GM19438 (cell line): Measurements from ENCODE around the gene UQCRC1.
A peak's percentile ranks its signal among the peaks of the same experiment; 100 is the strongest.
"Not testable (repeated sequence)": the region's sequence is repeated elsewhere in the genome, so short reads cannot be mapped to it uniquely, and the experiment has no call there.

Source experiments
- ATAC-seq: cut with Tn5 transposase; IDR thresholded peaks from one replicate; pipeline ENCODE4 v1.9.1; 2021; ENCODE audit warnings: low read depth; ENCODE audit not compliant: unreplicated experiment

Gene UQCRC1

DNA sequence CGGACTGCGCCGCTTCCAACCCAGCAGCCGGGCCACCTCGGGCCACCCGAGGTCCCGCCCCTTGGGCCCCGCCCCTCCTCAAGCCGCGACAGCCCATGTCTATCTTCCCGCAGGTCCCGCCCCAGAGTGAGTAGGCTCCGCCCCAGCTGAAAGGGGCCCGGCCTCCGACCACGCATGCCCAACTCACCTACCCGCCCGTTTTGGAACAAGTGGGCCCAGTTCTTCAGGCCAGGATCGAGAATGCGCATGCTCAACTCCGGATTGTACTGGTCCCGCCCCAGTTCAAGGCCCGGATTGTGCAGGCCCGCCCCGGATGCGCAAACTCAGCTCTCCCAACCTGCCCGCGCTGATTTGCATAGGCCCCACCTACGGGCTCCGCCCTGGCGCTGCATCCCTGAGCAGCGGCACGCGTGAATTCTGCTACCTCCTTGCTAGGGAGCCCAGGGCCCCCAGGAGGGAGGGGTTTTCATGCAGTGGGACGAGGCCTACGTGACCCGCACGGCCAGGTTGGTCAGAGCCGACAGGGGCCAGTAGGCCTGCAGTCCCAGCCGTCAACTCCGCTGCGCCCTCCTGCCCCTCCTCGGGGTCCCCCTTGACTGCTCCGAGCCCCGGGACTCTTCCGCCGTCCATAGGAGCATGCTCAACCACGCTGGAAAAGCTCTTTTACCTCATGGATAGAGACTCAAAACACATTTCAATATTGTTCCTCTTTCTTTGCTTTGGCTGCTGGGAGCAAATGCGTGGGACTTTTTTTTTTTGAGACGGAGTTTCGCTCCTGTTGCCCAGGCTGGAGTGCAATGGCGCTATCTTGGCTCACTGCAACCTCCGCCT is 52.4 kb downstream of the UQCRC1 start, which contains the start of gene PFKFB4:
Gene PFKFB4, minus strand, starts transcription at position 8 of the 831 bp plus-strand sequence. CDS start 26 bp downstream, outside the sequence.
- peak; percentile 78 for ATAC-seq

DNA sequence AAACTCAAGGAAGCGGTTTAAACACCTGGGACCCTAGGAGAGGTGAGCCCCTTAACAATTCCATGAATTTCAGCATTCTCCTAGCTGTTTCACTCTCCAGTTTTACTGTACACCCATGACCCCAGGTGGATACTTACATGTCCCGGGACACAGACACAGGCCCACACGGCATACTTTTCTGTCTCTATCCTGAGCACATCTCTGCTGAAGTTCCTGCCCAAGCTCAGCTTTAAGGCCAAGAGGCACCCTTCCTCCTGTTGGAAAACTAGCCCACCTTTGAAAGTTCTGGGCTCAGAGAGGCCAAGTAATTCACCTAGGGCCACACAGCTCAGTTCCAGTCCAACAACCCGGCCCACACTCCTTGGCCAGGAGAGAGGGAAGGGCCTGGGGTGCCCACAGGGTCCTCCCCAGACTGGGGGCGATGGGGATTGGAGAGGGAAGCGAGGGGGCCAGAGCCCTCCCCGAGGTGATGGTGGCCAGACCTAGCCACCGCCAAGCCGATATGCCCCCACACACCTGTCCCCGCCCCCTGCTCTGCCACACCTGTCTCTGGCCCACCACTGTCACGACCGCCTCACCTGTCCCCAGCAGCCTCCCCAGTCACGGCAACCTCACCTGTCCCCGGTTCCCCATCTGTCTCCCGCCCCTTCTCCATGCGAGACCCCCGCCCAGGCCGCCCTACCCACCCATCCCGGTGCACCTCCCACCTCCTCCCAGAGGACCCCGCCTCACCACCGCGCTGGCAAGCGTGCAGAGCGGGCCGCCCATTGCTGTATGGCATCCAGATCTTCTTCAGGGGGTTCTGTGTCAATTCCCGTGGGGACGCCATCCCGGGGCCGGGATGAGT is 53.3 kb downstream of the UQCRC1 start:
- ATAC-seq, result no peak

DNA sequence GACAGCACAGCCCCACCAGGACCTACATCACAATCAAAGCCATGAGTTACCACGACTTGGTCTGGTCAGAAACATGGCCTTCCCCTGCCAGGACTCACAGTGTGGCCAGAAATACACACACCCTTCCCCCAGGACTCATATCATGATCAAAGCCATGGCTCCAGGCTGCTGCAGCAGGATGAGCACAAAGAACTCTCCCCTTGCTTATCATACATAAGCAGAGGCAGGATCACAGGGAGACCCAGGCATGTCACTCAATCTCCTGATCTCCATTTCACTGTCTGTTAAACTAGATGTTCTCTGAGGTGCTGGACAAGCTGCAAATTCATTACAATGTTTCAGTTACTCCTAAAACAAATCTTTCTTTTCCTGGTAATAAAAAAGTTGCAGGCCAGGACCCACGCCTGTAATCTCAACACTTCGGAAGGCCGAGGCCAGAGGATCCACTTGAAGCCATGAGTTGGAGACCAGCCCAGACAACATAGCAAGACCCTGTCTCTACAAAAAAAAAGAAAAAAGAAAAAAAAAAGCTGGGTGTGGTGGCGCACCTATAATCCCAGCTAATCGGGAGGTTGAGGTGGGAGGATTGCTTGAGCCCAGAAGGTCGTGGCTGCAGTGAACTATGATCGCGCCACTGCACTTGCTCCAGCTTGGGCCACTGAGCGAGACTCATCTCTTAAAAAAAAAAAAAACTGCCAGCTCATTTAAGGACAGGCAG is 54.1 kb downstream of the UQCRC1 start:
- no peak for ATAC-seq

DNA sequence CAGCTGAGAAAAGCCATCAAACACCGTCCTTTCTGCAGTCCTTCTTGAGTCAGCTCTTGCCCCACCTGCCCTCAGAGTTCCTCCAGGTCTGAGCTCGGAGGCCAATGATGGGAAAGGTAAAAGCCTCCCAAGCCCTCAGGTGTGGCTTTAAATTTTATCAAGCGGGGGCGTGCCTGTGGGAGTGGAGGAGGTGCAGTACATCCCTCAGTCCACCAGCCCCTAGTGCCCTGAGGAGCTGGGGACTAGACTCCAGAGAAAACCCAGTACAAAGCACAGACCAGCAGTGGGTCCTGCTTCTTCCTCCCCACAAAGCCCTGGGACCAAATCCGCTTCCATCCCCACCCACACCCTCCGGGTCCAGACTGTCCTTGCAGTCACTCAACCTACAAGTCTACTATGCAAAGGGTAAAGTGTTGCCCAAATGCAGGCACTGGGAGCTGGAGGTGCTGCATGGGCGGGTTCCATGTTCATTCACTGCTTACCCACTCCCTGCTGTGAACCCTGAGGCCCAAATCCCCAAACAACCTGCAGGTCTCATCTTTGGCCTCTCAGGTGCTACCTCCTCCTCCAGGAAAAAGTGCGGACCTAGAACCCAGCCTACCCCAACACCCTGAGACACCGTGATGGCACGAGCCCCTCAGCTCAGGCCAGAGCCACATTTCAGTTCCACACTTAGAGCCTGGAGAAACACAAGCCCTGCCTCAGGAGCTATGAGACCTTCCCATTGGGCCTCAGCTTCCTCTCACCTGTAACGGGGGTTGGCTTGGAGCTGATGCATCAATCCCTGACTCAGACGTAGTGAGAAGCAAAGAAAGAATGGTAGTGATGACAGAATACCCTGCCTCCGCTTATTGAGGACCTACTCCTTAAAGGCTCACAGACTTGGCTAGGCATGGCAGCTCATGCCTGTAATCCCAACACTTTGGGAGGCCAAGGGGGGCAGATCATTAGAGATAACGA is 55.3 kb downstream of the UQCRC1 start:
- no peak for ATAC-seq

DNA sequence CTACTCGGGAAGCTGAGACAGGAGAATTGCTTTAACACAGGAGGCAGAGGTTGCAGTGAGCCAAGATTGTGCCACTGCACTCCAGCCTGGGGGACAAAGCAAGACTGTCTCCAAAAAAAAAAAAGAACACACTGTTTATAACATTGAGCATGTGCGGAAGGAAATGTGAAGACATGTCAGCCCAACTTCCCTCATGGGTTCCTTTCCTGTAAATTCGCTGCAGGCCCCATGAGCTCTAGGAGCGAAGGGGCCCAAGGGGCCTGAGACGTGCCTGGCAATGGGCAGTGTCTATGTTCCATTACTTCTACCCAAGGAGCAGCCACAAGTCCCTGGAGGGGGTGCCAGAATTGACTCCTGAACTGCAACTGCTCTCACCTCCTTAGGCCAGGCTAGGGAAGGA is 56.1 kb downstream of the UQCRC1 start:
- ATAC-seq, result no peak

DNA sequence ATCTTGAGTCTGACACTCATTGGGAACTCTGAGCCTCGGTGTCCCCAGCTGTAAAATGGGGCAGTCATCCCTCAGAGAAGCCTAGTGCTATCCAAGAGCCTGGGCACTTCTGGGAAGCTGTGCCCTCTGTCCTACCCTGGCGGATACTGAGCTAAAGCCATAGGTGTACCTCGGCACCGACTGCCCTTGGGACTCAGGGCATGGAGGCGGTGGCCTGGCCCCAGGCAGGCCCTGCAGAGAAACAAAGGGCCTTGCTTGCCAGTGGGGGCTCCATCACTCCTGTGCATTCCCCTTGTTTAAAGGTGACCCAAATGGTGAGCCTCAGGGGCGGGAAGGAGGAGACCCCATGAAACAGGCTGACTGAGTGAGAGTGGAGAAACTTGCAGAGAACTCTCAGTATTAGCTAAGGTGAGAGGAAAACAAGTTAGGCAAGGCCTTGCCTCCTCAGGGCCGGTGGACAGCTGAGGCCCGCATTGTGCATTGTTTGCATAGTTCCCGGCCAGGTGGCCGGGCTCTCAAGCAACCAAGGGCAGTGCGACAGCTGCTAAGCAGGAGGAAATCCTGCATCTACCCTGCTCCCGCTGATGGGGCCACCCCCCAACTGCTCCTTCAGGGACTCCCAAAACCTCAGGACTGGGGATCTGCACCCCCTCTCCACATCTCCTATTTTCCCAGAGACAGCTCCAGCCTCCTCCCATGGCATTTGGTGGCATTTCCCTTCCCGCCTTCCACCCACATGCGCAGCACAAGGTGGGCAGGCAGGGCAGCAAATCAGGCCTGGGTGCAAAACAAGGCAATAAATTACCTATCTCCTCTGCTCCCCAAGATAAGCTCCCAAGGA is 57.1 kb downstream of the UQCRC1 start:
- no peak for ATAC-seq

DNA sequence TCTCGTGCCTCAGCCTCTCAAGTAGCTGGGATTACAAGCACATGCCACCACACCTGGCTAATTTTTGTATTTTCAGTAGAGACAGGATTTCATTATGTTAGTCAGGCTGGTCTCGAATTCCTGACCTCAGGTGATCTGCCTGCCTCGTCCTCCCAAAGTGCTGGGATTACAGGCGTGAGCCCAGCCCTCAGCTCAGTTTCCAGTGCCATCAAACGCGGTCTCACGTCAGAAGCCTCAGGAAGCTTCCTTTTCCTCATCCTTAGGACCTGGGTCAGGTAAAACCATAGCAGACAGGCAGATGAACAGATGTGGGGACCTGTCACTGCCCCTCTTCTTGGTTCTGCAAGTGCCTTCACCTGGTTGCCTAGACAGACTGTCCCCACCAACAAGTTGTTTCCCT is 57.8 kb downstream of the UQCRC1 start:
- ATAC-seq, result not testable (repeated sequence)
